T-helper 9 cell (primary cell): ENCODE results near the gene AGBL1.

Experiments used
- DNase-seq: peaks from one replicate; pipeline ENCODE4 v3.0.0-alpha.2; 2020

AGBL1 gene

GRCh38 chr15:86654501-86654900 is 574.8 kb downstream of the AGBL1 start:
- no peak for DNase-seq

- no peak for DNase-seq
These were observed 577.6 kb downstream of the AGBL1 start for GRCh38 chr15:86657305-86657704.

DNA sequence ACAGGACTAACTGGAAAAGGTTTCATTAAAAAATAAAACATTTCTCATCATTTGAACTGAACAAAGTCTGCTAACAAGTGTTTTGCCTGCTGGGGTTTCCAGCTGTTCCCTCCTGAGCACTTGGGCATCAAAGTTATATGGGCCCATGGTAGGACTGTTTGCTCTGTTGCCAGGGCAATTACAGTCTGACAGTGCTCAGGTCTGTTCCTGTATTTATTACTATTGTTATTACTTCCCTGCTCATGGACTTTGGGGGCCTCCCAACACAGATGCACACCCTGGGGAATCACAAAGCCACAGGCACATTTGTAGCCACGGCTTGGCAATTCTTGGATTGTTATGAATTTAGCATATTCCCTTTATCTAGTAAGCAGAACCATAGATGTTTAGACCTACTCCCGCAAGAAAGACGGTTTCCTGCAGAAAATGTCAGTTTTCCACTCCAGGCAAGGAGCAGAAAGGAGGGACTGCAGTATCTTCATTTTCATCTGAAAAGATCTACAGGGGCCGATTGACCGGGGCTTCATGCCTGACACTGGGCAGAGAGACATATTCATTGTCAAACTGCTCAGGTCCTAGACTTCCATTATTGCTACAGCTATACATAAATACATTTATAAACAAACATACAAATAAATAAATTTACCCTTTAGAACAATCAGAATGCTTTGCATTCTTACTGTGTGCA is 580.2 kb downstream of the AGBL1 start:
- no peak for DNase-seq

DNA sequence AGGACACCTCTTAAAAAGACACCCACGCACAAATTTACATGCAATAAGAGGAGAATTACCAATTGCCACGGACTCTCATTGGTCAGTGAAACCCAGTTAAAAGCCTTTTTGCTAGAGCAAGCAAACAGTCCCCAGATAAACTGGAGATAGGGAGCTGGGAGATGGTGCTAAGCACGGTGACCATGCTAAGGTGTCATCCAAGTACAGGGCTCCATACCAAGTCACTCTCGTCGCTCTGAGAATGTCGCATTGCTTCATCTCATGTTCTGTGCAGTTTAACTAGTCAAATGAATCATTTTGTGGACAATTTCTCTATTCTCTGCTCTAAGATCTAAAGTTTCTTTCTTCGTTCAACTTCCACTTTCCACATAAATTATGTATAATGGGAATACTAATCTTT is 581.9 kb downstream of the AGBL1 start:
- no peak for DNase-seq

- no peak for DNase-seq
These were observed 583.6 kb downstream of the AGBL1 start for GRCh38 chr15:86663304-86663703.

DNA sequence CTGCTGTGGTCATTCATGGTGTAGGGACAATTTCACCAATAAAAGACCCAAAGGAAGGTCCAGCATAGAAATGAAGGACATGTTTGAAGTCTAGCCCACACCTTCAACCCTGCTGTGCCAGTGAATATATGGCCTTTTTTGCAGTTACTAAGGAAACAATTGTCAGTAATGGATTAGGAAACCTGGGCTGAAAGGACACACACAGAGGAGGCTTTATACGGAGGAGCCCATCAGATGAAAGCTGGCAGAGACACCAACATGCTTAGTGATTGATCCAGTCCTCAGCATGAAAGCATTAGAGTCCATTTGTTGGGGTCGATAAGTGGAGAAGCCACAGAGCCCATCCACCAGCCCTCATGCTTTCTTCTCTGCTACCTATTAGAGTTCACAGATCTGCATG is 584.3 kb downstream of the AGBL1 start:
- no peak for DNase-seq

DNA sequence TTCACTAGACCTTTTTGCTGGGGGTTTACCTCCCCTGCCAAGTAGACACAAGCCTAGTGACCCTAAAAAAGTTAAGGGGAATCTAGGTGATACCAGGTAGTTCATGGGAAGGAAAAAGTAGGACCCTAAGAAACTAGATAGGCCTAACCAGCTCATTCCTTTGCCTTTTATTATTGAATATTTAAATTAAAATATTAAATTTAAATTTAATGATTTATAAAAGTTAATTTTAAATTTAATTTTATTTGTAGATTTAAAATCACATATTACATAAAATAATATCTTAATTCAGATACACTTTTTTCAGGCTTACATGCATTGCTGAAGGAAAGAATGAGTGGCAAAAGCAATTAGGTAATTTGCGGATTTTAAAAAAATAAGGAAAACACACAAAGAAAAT is 584.9 kb downstream of the AGBL1 start:
- no peak for DNase-seq

- DNase-seq, result no peak
These were observed 596.3 kb downstream of the AGBL1 start for GRCh38 chr15:86676002-86676401.

DNA sequence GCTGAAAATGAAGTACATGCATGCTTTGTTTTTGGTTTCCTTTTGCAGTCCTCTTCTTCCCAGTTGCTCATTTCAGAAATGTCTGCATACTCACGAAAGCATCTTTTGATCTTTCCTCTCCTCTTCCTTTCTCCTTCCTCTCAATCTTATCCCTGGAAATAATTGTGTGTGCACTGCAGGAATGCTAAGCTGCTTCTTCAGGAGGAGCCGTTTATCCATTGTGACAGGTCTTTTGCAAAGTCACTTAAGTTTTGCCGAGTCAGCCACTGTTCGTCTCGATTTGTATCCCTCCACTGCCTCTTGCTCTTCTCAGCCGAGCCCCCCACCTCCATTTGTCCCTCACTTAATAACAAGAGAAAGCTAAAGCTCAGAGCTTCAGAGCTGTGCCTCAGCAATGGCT is 597.6 kb downstream of the AGBL1 start:
- DNase-seq, result no peak

- DNase-seq, result no peak
These were observed 605.6 kb downstream of the AGBL1 start for GRCh38 chr15:86685263-86685662.

DNA sequence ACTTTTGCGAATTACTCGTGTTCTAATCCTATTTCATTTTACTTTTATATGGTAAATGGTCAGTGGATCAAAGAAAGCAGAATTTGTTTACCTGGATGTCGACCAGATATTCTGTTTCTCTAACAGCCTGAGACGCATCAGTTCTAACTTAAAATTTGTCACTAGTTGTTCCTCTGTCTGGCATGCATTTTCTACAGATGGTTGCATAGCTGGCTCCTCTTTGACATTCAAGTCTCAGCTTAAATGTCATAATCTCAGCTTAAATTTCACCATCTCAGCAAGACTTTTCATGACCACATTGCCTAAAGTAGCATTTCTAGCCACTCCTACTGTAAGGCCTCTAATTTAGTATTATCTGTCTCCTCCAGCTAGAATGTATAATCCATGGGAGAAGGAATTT is 609.3 kb downstream of the AGBL1 start:
- DNase-seq, result no peak

GRCh38 chr15:86690566-86690965 is 610.9 kb downstream of the AGBL1 start:
- DNase-seq, result no peak

DNA sequence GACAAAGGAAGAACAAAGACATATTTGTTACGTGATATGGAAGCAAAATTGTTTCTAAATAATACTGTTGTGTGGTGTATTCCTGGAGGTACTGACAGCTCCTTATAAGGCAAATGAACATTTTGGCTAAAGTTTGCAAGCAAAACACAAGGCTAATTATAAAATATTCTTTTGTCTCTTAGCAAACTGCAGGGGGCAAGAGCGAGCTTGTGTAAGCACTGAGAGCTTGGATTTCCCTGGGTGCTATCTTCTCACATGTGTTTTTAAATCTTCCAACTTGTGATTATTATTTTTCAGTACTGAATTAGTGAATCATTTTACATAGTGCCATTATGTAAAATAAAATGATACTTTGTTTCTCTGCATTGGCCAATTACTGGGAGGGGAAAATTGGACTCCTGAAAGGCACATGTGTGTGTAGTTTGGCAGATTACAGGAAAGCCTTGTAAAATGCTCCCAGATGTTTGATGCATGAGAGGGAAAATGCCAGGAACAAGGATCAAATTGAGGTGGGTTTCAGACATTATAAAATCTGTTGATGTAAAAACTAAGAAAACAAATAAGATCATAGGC is 611.5 kb downstream of the AGBL1 start:
- DNase-seq, result no peak

DNA sequence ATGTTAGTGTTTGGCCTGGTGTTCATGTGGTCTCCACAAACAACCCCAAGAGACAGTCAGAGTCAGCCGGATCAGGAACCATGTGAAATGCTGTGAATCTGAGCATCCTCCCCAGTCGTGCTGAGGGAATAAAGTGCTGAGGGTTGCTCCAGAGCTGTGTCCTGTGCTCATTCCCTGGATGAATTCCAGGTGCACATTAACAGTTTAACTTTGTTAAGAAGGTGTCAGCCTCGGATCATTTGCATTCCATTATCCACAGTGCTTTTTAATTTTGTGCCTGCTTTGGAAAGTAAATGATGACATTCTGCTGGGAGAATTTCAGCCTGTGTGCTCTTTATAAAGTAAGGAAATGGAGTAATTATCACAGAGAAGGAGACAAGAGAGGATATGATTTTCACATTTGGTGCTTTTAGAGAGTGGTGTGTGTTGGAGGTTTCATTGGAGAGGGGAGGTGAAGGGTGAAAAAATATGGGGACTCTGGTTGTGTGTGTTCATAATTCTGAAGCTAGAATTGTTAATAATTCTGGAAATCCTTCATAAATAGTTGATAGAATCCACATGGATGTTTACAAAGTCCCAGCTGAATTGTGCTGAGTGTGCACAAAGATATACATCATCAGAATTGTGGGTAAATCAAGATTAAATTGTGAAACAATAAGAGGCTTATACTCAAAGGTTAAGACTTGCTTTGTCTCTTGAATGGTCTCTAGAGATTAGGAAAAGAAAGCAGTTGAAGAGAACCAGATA is 621.4 kb downstream of the AGBL1 start:
- no peak for DNase-seq

GRCh38 chr15:86701611-86701963 is 621.9 kb downstream of the AGBL1 start:
- no peak for DNase-seq

DNA sequence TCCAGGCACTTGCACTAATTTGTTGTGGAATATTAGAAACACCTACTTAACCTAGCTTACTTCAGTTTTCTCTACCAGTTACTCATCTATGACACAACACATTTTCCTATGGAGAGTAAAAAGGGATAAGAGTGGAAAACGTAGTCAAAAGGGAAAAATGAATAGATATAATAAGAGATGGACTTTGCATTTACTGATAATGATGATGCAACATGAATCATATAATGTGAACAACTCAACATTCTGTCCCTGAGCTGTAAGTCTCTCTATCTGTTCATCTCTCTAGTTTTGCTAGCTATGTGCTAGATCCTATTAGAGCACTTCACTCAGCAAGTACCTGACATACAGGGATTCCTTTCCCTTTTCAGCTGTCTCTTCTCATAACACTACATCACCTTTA is 627.1 kb downstream of the AGBL1 start:
- DNase-seq, result no peak

DNA sequence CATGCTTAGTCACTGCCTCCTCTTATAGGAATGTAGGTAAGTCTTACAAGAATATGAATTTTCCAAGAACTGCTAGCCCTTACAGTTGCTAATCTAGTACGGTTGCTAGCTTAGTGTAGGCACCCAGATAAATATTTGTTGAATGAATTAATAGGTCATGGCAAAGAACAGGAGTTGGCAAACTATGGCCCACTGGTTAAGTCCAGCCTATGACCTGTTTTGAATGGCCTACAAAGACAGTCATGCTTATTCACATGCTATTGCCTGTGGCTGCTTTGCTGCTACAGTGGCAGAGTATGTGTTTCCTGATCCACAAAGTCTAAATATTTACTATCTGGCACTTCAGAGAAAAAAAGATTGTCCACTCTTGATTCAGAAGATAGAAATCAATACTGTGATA is 631.8 kb downstream of the AGBL1 start:
- DNase-seq, result no peak

DNA sequence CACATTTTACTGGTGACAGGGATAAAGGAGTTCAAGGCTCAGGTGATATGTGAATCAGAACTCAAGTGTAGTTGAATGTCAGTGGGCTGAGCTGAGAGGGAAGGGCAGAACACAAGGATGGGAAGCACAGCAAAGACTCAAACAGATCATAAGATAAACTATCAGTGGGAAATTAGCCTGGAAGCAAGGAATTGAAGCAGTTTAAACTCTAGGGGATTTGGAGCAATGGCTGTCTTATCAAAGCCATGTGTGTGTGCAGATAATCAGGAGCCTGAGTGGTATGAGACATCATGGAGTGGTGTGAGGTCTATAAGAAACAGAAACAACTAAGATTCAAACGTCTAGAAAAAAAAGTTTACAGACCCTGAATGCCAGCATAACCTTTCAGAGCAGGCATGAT is 634.6 kb downstream of the AGBL1 start:
- DNase-seq, result no peak

DNA sequence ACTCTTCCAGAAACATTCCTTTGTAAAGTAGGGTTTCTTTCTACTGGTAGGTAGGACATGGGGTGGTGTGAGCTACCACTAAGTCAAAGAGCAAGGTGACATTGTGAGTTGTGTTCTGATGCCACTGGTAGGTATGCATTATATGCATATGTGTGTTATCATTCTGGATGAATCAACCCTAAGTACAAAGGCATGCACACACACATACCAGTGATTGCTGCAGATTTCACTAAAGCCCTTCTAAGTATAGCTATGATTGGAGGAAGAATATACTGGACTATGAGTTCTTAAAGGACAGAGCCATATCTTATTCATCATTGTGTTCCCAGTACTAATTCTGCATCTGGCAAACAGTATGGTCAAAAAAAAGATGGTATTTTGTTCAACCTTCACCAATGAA is 646.0 kb downstream of the AGBL1 start:
- no peak for DNase-seq

DNA sequence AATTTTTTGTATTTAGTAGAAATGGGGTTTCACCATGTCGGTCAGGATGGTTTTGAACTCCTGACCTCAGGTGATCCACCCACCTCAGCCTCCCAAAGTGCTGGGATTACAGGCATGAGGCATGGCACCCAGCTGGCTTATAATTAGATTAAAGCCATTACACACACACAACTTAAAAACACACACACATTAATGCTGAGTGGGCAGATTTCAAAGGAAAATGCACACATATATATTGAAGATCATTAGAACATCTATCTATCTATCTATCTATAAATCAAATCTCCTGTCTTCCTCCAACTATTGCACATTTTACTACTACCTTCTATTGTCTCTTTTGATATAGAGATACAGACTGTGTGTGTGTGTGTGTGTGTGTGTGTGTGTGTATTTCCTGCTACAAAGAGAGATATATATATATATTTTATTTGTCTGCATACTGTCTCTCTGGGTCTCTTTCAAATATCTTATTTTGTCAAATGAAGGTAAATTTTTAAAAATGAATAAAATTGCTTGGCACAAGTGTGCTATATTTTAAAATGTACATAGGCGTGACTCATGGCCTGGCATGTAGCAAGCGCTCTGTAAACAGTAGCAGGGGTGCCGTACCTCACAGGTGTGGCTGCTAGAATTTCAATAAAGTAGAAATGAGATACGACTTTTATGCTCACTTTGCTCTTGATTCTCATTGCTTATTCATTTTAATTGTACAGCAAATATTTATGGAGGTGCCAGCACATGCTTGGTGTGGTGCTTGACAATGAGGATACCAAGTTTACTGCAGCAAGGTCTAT is 655.8 kb downstream of the AGBL1 start:
- no peak for DNase-seq

- no peak for DNase-seq
These were observed 662.2 kb downstream of the AGBL1 start for GRCh38 chr15:86741917-86742316.

- peak; percentile 53 for DNase-seq
These were observed 663.7 kb downstream of the AGBL1 start for GRCh38 chr15:86743283-86743903.

DNA sequence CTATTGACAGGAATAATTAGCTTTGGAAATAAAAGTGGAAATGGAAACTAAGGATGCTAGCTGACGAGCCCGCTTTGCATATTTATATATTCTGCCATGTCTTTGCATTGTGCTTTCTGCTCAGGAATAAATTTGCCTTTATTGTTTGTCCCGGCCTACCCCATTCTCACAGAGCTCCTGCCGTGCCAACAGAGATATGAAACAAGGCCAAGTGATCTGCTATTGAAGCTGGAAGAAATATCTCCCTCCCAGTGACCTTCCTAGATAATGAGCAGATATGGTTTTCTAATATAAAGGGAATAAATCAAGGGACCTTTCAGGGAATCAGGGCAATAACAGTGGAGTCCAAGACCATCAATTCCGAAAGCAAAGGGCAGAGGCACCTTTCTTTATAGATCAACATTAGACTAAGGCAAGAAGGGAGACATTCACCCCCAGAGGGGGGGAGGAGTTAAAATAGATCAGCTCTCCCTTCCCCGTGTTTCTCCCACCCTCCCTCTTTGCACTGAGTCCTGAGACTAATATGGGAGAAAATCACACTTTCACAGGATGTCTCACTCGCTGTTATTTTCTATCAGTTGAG is 664.6 kb downstream of the AGBL1 start:
- no peak for DNase-seq
